Endothelial cell of umbilical vein (primary cell): ENCODE results near the gene PPP1R3G. TPM values are rescaled to one million over a fixed set of nuclear protein-coding genes. Genes with fewer than 3 reads are reported as not detected.

Source experiments
- BruUV-seq: library from RNA; stranded (reverse); fragments of 400-500 nt; replicated peaks from 2 replicates; lab custom pipeline; 2021; lab: Mats Ljungman, UMichigan
- CTCF ChIA-PET: fragments of 300-600, 350-600 bp; sonication (Branson Sonifier 250); formaldehyde crosslinking; loops from one replicate; lab custom pipeline; 2021; ENCODE audit warnings: antibody characterized with exemption, inconsistent platforms; lab: Charles Lee
- POLR2A ChIA-PET: fragments of 300-600, 350-600 bp; sonication (Branson Sonifier 250); formaldehyde crosslinking; loops from one replicate; lab custom pipeline; 2021; ENCODE audit warnings: antibody characterized with exemption, inconsistent platforms; lab: Charles Lee
- DNase-seq: peaks from one replicate; pipeline ENCODE4 v3.0.0-alpha.2; 2011; ENCODE audit warnings: low read depth, low spot score
- FAIRE-seq: peaks from 2 replicates; lab custom pipeline; 2011; peaks lifted over from hg19 to GRCh38; lab: Jason Lieb, UNC
- H2AFZ ChIP-seq: 2 replicates; pipeline ENCODE4 v1.6.0; 2012; ENCODE audit warnings: low read depth, low read length, control low read depth, inconsistent platforms
- H3K27ac ChIP-seq: 2 replicates; pipeline ENCODE4 v1.5.1; 2011; ENCODE audit warnings: low read depth, mild to moderate bottlenecking, control low read depth, low read length, moderate library complexity; ENCODE audit not compliant: insufficient read depth
- H3K27me3 ChIP-seq, 2 experiments: 2 replicates each; pipeline versions ENCODE4 v1.6.0 to v1.6.1; 2011; ENCODE audit warnings: low read length in 2 of 2, mixed read lengths in 1 of 2; ENCODE audit not compliant: control insufficient read depth in 2 of 2, insufficient read depth in 2 of 2
- H3K36me3 ChIP-seq, 2 experiments: 2 replicates in 1 of 2; 3 replicates in 1 of 2; pipeline ENCODE4 v1.5.1; 2011; ENCODE audit warnings: low read length in 2 of 2, mild to moderate bottlenecking in 1 of 2, moderate library complexity in 1 of 2; ENCODE audit not compliant: control insufficient read depth in 2 of 2, insufficient read depth in 2 of 2; ENCODE audit errors: extremely low read depth in 1 of 2
- H3K4me1 ChIP-seq: 3 replicates; pipeline ENCODE4 v1.5.1; 2011; ENCODE audit warnings: mild to moderate bottlenecking, low read length; ENCODE audit not compliant: control insufficient read depth, insufficient read depth; ENCODE audit errors: extremely low read depth
- H3K4me2 ChIP-seq: 2 replicates; pipeline ENCODE4 v1.6.1; 2011; ENCODE audit warnings: low read length, control low read depth, mixed read lengths; ENCODE audit not compliant: insufficient read depth
- H3K4me3 ChIP-seq, 3 experiments: fragments of 200-600 bp in 1 of 3; sonication (generic), shearing (Covaris generic) in 1 of 3; replicated peaks in 1 of 3; 2 replicates each; pipeline ENCODE4 v1.5.1; 2011 to 2016; ENCODE audit warnings: control low read depth in 3 of 3, low read length in 3 of 3, mild to moderate bottlenecking in 2 of 3, inconsistent platforms in 1 of 3, low read depth in 1 of 3, moderate library complexity in 1 of 3; ENCODE audit not compliant: insufficient read depth in 1 of 3
- H3K79me2 ChIP-seq: 2 replicates; pipeline ENCODE4 v1.6.0; 2012; ENCODE audit warnings: low read length, inconsistent platforms; ENCODE audit not compliant: control insufficient read depth, insufficient read depth
- H3K9ac ChIP-seq: replicated peaks from 2 replicates; pipeline ENCODE3; 2011; ENCODE audit warnings: low read length, control low read depth; ENCODE audit not compliant: insufficient read depth; ENCODE audit errors: extremely low read depth
- H3K9me1 ChIP-seq: replicated peaks from 3 replicates; pipeline ENCODE4 v1.6.0; 2011; ENCODE audit warnings: mild to moderate bottlenecking, low read length; ENCODE audit not compliant: control insufficient read depth, insufficient read depth; ENCODE audit errors: extremely low read depth
- H3K9me3 ChIP-seq: replicated peaks from 2 replicates; pipeline ENCODE4 v1.5.1; 2012; ENCODE audit warnings: low read length, inconsistent platforms; ENCODE audit not compliant: control insufficient read depth, insufficient read depth
- H4K20me1 ChIP-seq: replicated peaks from 2 replicates; pipeline ENCODE3; 2011; ENCODE audit warnings: mild to moderate bottlenecking, low read length; ENCODE audit not compliant: control insufficient read depth, insufficient read depth; ENCODE audit errors: extremely low read depth
- CTCF ChIP-seq, 2 donors: IDR thresholded peaks; 1 replicate in 1 of 2; 2 replicates in 1 of 2; pipeline ENCODE4 v1.5.1; 2011; ENCODE audit warnings: low read length in 2 of 2, mild to moderate bottlenecking in 2 of 2, moderate library complexity in 2 of 2, control low read depth in 1 of 2, inconsistent platforms in 1 of 2, low read depth in 1 of 2; ENCODE audit not compliant: insufficient read depth in 1 of 2; ENCODE audit errors: extremely low read depth in 1 of 2
- EZH2 ChIP-seq: IDR thresholded peaks from 2 replicates; pipeline ENCODE4 v1.6.1; 2012; ENCODE audit warnings: borderline replicate concordance, low read depth, mild to moderate bottlenecking, moderate library complexity, low read length, inconsistent platforms; ENCODE audit not compliant: severe bottlenecking
- FOS ChIP-seq: IDR thresholded peaks from 2 replicates; pipeline ENCODE4 v1.6.1; 2011; ENCODE audit warnings: mild to moderate bottlenecking, low read length, moderate library complexity, borderline replicate concordance; ENCODE audit not compliant: insufficient read depth
- GATA2 ChIP-seq: IDR thresholded peaks from 2 replicates; pipeline ENCODE4 v1.7.0; 2011; ENCODE audit warnings: low read depth, mild to moderate bottlenecking, moderate library complexity, mixed read lengths, low read length; ENCODE audit not compliant: insufficient read length, insufficient read depth
- JUN ChIP-seq: IDR thresholded peaks from 2 replicates; pipeline ENCODE4 v1.6.1; 2011; ENCODE audit warnings: borderline replicate concordance, low read depth; ENCODE audit not compliant: insufficient read length, insufficient read depth
- MAX ChIP-seq: IDR thresholded peaks from 2 replicates; pipeline ENCODE4 v1.6.1; 2011; ENCODE audit not compliant: insufficient read depth, insufficient read length
- MYC ChIP-seq: IDR thresholded peaks from one replicate; pipeline ENCODE4 v1.6.1; 2011; ENCODE audit warnings: mild to moderate bottlenecking, low read depth, low read length
- POLR2A ChIP-seq: IDR thresholded peaks from 2 replicates; pipeline ENCODE4 v1.6.1; 2012; ENCODE audit warnings: low read depth, mild to moderate bottlenecking, control low read depth, low read length
- POLR2AphosphoS5 ChIP-seq: IDR thresholded peaks from 2 replicates; pipeline ENCODE4 v1.6.1; 2012; ENCODE audit warnings: low read depth, mild to moderate bottlenecking, control low read depth, low read length, moderate library complexity; ENCODE audit not compliant: insufficient read depth
- dilution Hi-C: fragments of 300-500 bp; cut with MboI; formaldehyde crosslinking; loops from one replicate; pipeline ENCODE4 v1.15.0; 2019; ENCODE audit warnings: low sequenced_read_pairs; ENCODE audit not compliant: extremely low pct_ligation_motif_present
- intact Hi-C: fragments of 100-400 bp; cut with micrococcal nuclease; formaldehyde crosslinking; loops from one replicate; pipeline ENCODE4 v1.10.0; 2022
- polyA plus RNA-seq, 4 experiments: library from polyadenylated mRNA; depleted of rRNA in 3 of 4; stranded (reverse) in 3 of 4; unstranded in 1 of 4; fragments of >200 nt; gene quantifications; 2 replicates each; pipeline versions ENCODE4 v1.2.1 to v1.2.3, GENCODE V29; 2011 to 2012; ENCODE audit warnings: missing spikeins in 1 of 4
- total RNA-seq: library from RNA; stranded (reverse); gene quantifications from 2 replicates; pipeline ENCODE4 v1.2.3, GENCODE V29; 2021

Gene PPP1R3G
- total and polyA plus RNA-seq, 2 donors (not counting 3 experiments of a cell fraction or from before 2014, with no cell fraction given), result 0.04 to 0.09 TPM

GRCh38 chr6:5108068-5108467 lies 22.9 kb downstream of the PPP1R3G start:
- dilution Hi-C loops, result no loop called here
- no peak for FAIRE-seq
- no peak overlapping the region for H3K4me3 ChIP-seq

More at GRCh38 chr6:5108068-5108467, 22.9 kb downstream of the PPP1R3G start:
- intact Hi-C loops, result no loop called here
- no peak for DNase-seq
- no peak overlapping the region for H2AFZ ChIP-seq
- ChIA-PET POLR2A (no interaction called here), CTCF (no interaction called here)
- H3K4me2 ChIP-seq, result no peak overlapping the region
- H3K27ac ChIP-seq, result no peak overlapping the region
- H3K9me1 ChIP-seq, result no peaks in the 10 kb centered on the region
- H3K9ac ChIP-seq, result no peak overlapping the region
- no peaks in the 10 kb centered on the region for H3K79me2 ChIP-seq
- no peaks in the 10 kb centered on the region for H3K27me3 ChIP-seq
- no peaks in the 10 kb centered on the region for H3K9me3 ChIP-seq
- TF ChIP-seq POLR2AphosphoS5 (no peak), JUN (no peak), POLR2A (no peak), MYC (no peak), GATA2 (no peak), FOS (no peak), MAX (no peak), EZH2 (no peak), CTCF (IDR thresholded peaks at IDR 0.05; ENCODE audit: extremely low read depth in 1 of 2, insufficient read depth in 1 of 2, low read depth in 1 of 2, low read length in 2 of 2) (no peak)
- H4K20me1 ChIP-seq, result no peaks in the 10 kb centered on the region
- H3K36me3 ChIP-seq, result no peaks in the 10 kb centered on the region
- no peaks in the 10 kb centered on the region for H3K4me1 ChIP-seq
- no TSS peak for BruUV-seq
